Measurements from ENCODE around the gene ALDH1L1.

The ALDH1L1 gene

DNA sequence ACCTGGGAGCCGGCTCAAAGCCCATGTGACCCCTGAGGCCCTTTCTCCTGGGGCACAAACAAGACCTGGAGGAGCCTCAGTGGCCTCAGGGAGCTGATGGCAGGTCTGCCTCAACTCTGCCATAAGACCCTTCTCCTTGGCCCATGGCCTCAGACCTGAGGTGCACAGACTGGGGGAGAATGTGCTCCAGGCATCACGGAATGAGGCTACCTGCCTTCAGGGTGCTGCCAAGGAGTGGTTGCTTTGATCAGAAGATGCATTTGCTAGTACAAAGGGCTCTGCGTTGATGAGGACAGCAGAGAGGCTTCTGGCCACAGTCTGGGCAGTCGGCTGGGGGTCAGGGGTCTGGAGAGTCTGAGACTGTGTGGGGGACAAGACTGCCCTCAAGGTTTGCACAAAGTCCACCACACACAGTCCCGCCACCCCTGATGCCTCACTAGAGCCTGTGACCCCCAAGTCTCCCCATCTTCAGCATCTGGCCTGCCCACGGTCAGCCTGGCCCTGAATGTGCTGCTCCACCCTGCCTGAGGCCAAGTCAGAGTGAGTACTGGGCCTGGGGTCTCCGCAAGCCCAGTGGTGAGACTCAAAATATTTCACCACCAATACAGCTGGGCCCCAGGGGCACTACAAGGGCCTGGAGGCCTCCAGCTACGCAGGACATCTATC is 26.6 kb downstream of the ALDH1L1 start:
- DNase-seq, result no peak

DNA sequence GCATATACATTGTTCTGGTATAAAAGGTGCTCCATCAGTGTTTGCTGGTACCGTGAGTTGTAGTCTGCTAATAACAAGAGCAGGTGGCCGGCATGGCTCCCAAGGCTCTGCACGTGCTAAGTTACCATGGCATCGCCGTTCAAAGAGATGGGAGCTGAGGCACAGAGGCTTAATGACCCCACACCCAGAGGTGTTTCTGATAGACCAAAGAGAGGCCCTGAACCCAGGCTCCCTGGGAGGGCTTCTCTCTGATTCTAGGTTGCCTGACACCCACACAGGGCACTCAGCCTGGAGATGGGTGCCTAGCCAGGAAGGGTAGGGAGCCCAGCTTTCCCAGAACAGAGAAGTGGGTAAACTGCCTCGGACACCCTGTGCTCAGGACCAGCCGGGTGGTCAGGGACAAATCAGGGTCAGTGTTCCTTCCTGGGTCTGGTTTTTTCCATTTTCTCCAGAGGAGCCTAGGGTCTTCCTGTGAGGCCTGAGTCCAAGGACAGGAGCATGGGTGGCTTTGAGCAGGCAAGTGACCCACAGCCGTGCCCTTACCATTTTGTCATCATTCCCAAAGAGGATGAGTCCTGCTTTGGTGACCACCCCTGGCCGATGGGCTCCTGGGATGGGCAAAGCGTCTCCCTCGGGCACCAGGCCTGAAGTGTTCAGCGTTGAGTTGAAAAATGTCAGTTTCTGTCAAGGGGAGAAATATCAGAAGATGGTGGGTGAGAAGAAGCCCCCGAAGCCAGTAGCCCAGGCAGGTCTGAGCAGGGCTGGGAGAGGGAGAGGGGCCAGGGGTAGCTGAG is 27.3 kb downstream of the ALDH1L1 start:
- DNase-seq, result no peak

DNA sequence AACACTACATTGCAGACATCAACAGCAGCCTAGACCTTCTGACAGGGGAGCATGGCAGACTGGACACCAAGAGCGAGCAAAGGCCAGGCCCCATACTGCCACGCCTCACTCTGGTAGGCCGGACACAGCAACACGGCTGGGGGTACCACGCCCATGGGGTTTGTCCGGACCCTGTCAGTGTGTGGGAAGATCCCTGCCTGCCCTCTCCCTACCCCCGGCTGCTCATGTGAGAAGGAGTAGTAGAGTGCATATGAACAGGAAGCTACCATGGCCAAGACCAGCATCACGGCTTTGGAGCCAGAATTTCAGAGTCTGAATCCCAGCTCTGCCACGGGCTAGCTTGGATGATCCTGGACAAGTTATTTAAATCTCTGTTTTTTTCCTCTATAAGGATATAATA is 27.9 kb downstream of the ALDH1L1 start:
- no peak for DNase-seq

DNA sequence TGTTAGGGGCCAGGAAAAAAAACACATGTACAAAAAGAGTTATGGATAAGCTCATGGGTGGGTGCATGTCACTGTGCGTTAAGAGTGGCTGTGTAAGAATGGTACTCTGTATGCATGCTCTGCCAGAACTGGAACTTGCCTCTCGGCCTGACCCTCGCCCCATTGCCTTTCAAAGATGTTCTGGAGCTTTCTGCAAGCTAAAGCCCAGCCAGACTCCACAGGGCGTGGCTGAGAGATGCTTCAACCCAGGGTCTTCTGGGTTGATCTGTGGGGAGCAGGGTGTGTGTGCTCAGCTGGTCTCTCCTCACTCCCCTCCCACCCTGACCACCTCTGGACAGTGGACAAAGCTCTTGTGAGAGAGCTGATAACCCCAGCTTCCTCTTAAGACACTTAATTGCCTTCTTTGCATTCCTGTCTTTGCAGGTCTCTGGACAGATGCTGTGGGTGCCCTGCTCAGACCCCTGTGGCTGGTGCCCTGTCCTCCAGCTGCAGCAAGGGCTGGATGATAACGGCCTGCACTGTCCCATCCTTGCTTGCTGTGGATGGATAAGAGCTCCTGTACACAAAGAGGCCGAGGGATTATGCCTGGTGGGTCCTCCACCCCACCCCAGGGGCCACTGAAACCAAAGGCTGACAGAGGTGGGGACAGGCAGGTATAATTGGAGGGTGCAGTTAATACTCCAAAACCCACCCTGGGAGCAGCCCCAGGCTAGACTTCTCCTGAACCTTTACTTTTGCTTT is 28.7 kb downstream of the ALDH1L1 start:
- no peak for DNase-seq

DNA sequence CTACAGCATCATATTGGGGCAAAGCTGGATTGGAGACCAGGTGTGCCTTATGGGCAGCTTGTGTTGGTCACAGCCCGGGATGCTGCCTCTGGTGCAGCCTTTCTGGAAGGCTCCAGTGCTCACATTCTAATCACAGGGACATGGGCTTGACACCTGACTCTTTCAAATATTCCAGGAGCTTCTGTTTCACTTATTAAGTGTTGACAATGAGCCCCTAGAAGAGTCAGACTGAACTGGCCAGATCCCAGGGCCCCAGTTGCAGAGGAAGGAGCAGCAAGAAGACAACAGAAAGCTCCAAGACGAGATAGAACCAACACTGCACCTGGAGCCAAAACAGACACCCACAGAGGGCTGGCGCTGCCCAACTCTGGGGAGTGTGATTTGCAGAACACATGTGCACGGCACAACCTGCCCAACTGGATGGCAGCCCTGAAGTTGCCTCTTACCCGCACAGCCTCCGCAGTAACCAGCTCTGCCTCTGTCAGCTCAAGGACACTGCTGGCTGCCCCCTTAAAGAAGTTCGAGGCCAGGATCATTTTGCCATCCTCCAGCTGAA is 30.3 kb downstream of the ALDH1L1 start:
- no peak for DNase-seq

DNA sequence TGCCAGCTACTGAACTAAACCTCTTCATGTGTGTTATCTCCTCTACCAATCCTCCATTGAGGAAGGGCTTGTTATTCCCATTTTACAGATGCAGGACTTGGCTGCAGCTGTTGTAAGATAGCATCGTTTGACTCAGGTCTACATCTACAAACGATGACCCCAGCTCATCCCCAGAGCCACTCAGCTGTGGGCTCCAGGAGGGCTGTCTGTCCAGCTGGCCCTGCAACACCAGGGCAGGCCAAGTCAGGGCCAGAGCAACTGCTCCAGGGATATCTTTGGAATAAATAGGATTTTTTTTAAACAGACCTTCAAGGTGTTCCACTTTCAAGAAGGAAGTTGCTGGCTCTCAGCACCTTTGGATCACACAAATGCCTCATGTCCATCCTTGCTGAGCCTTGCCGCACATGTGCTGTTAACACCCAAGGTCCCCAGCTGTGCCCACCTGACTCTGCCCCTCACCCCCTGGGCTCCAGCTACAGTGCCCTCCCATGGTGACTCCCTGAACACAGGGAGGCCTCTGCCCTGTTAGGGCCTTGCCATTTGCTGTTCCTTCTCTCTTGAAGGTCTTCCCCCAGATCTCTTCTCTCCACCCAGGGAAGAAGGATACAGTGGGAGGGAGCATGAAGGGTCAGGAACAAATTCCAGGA is 31.0 kb downstream of the ALDH1L1 start:
- no peak for DNase-seq

DNA sequence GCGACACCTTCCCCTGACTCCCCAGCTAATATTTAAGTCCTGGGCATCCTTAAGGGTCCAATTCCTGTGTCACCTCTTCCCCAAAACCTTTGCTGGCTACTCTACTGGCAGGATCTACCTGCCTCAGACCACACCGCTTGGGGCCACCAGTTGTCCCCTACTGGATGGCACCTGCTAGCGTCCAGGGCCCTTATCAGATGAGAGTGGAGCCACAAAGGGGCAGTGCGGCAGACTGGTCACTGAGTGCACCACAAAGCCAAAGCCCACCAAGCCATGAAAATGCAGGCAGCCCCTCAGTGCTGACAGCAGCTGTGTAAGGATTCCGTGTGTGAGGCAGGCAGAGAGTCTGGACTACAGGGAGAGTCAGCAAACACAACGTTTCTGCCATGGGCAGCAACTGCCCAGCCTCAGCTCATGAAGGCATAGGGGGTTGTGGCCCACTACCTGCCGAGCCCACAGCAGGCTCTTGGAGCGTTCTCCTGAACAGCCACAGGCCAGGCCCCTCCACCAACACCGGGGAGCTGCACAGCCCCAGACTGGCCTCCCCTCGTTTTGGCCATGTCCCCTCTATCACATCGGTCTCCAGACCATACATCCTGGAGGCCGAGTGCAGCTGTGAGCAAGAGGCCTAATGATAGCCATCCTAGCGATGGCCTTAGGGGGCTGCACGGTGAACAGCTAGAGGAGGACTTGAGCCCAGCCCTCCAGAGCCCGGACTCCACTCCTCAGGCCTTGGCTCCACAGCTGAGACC is 32.3 kb downstream of the ALDH1L1 start:
- DNase-seq, result no peak

DNA sequence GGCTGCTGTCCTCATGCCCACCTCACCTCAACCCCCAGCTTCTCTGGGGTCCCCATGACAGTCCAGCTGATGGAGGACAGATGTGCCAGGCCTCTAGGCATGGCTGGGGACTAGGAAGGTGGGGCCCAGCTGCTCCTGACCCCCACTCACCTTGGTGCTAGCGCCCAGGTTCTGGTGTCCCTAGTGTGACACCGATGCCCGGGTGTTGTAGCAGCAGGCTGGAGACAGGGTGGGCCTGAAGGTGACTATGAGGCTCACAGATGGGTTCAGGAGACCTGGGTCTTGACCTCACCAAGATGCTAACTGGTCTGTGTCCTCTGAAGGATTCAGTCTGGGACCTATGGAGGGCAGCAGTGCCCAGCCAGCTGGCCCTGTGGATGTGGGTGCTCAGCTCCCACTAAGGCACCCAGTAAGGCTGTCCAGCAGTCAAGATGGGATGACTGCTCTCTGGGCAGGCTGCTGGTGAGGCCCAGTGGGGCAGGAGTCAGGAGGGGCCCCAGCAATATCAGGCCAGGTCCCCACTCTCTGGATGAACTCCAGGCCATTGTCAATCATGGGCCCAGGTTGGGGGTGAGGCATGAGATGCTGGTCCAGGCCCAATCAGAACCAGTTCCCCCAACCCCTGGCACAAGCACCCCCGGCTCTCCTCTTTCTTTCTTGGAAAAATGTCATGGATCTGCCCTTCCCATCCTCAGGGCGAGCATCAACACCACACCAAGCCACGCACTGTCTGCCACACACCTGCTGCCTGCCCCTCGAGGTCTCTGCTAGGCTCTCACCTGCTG is 33.0 kb downstream of the ALDH1L1 start:
- no peak for DNase-seq

DNA sequence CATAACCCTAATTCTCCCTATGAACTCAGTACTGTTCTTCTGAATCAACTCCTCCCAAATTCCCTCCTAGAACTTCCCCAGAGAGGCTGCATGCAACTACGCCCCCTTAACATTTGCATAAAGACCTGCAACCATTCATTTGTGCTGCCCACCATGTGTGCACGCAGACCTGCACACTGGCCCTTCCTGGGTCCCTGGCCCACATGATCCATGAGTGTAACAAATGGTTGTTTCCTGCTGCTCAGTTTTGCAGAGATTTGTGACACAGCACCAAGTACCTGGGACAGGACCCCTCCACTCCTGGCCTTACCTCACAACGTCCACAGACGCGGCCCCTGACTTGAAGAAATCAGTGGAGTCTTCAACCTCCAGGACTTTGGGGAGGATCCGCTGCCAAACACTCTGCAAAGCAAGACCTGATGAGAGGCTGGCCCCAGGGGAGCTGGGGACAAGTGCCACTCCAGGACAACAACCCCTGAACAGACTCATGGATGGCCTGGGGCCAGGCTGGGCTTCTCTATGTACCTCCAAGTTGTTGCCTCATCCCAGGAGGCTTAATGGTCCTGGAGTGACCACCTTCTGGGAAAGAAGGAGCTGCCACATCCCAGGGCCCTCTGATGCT is 33.8 kb downstream of the ALDH1L1 start:
- no peak for DNase-seq

DNA sequence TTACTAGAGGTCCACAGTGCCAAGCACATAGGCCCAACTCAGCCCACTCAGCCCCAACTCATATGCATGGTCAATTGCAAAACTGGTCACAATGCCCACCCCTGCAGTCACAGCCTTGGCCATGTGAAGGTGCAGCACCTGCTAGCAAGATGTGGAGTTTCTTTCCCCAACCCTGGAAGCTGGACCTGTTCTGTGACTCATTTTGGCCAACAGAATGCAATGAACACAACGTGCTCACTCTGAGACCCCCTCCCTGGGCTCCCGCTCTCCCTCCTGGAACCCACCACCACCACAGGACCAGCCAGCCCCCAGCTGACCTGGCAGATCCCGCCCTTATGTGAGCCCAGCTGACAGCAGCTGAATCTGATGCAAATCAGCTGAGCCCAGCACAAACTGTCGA is 34.4 kb downstream of the ALDH1L1 start:
- DNase-seq, result no peak

DNA sequence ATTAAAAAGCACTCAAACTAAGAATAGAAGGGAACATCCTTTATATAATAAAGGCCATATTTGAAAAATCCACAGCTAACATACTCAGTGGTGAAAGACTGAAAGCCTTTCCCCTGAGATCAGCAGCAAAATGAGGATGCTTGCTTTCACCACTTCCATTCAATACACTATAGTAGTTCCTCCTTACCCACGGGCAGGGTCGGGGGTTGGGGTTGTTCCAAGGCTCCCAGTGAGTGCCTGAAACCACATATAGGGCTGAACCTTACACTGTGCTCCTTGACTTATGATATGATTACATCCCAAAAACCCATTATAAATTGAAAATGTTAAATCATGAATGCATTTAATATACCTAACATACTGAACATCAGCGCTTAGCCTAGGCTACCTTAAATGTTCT is 37.7 kb downstream of the ALDH1L1 start:
- DNase-seq, result no peak

DNA sequence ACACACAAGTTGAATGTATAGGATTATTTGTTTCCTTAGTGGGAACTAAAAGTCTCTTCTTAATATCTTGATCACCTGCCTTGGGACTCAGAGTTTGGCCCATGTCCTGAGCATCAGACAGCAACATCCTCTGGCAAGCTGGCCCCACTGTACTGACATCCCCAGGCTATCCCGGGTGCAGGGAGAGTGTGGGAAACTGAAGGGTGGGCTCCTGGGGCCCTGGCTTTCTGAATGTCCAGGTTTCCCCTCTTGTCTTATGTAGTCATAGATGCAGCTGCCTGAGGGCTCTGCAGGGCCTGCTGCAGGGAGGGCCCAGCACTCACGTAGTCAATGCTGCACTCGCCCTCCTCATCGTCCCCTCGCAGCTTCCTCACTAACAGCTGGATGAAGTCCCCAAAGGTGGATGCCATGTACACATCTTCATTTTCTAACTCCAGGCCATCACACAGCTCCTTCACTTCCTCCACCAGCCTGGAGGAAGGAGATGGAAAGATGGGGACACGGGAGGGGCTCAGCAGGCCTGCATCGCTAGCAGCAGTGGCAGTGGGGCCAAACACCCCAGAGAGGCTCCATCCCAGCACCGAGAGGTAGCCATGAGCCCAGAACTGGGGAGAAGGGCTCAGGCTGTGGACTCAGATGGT is 42.8 kb downstream of the ALDH1L1 start:
- DNase-seq, result no peak

DNA sequence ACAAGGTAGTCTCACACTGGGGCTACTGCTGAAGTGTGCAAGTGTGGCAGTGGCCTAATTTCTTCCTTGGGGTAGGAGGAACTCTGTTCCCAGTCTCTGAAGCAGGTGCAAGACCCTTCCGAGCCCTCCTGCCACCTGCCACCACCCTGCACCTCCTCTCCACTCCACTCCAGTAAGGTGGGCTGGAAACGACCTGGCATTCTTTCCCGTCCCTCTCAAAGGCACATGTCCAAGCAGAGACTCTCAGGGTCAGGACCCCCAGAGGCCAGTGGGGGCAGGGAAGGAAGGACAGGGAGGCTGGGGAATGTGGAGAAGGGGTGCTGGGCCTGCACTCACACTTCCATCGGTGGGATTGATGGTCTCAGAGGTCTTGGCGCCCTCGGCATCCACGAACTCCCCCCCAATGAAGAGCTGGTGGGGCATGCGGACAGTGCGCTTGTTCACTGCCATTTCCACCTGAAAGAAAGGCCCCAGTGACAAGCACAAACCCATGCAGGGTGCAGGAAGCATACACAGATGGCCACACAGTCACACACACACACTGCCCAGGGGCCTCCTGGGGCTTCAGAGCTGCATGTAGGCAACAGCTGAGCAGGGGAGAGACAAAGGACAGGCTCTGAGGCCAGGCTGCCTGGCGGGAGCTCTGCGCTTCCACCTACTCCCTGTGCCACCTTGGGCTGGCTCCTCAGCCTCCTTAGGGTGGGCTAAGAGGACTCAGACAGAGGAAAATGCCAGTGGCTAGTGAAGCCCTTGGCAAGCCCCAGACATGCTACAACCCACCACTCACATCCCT is 43.8 kb downstream of the ALDH1L1 start:
- peak; percentile 59 for DNase-seq

DNA sequence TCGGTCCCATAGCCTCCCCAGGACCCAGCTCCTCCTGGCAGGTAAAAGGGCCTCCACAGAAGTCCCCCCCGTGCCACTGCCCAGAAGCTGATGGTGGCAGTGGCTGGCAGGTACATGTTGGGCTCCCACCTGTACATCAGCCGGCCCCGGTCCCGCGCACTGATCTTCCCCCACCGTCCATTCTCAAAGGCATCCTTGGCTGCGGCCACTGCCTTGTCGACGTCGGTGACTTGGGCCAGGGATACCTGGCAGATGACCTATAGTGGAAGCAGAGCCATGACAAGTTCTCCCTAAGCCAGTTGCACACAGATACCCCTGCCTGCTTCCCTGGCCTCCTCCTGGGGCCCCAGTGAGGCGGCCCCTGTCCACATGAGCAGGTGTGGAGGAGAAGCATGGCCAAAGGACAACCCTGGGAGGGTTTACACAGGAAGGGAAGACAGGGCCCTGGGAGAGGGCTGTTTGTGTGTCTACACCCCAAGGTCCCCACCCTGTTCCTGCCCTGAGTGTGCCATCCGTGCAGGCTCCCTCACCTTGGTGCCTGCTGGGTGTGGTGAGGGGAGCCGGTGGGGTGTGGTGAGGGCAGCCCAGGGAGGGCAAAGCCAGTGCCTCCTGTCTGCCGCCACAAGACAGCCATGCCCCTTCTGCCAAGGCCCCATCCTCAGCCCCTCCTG is 44.8 kb downstream of the ALDH1L1 start:
- DNase-seq, result no peak

DNA sequence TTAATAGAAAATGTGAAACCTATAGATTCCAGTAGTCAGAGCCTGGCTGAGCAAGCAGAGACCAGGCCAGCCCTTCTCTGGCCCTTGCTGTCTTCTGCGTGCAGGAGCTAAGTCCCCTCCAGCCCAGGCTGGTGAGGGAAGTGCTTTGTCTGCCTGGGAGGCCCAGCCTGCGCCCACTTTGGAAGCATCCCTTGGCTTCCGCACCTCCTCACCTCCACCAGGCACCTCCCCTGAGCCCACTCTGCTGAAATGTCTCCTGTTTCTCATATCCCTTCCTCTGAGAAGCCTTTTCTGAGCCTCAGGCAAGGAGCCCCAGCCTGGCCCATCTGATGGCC is 45.3 kb downstream of the ALDH1L1 start:
- DNase-seq, result no peak

DNA sequence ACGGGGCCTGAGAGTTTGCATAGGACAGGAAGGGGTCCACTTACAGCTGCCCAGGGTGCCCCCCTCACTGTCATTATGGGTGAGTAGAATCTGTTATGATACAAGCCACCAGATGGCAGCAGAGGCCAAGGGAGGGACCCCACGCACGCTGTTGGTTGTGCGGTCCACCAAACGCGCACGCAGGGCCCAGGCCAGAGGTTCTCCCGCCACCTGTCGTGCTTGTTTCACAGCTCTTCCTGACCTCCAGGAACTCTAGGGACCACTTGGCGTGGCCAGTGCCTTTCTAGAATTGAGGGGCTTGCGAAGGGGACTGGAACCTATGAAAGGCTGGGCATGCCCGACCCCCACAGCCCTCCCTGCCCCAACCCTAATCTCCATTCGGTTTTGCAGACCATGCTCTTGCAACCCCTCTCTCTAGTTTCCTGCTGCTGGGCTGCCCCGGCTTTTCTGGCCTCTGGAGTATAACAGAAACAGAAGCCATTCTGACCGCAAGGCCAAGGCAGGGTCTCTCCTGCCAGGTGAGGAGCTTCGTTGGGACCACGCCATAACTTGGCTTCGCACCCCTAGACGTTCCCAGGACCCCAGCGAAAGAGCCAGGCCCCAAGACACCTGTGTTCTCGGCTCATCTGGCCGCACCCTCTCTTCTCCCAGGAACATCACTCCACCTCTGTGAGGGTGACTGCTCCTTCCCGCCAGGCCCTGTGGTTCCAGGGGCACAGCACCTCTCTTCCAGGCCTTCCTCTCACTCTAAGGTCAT is 46.0 kb downstream of the ALDH1L1 start:
- DNase-seq, result peak; percentile 87

DNA sequence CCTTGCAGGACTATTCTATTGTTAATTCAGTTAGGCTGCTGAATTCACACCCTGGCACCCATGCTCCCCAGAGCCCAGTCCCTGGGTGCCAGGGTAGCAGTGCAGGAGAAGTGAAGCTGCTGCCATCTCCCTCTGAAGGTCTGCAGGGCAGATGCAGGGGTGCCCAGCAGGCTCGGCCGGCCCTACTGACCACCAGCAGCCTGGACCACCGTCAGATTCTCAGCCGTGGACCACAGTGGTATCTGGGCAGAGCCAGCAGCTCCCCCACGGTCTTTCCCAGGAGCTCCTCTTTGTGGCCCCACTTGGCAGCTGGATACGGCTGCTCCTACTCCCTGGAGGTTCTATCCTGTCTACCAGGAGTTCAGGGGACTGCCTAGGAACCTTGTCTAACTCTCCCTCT is 46.8 kb downstream of the ALDH1L1 start:
- no peak for DNase-seq

DNA sequence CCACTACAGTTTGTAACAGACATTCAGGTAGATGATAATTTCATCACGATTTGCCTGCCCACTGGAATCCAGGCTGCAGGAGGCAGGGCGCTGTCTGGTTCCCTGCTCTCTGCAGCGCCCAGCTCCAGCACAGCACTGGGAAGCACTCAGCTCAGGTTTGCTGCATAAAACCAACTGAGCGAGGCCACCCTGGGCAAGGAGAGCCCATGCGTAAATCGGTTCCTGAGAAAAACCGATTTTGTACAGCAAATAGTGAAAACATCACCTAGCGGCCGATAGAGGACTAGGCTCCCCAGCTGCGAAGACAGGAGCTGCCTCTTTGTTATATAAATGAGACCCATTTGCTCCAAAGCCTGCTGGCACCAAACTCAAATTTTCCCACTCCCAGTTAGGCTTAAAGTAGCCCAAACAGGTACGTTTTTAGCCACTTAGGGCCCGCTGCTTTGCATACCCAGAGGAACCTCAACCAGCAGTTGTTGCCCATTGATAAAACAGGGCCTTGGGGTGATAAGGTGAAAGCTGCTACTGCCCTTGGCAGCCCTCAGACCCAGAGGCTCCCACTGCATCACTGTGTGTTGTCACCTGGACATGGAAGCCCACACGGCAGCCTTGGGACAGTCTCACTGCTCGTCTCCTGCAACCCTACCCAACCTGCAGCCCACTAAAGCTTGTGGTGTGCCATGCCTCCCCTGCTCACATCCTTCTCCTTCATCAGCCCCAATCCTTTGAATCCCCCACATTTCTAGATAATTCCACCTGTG is 47.5 kb downstream of the ALDH1L1 start:
- DNase-seq, result no peak
